Erythroblast (primary cell): ENCODE data around the gene HOXB1.

Experiments used
- DNase-seq, 2 experiments: peaks; one replicate each; lab custom pipeline; 2025; lab: John Stamatoyannopoulos, UW
- GATA1 ChIP-seq: IDR thresholded peaks from 2 replicates; pipeline ENCODE4 v1.6.1; 2011; ENCODE audit warnings: low read depth, mild to moderate bottlenecking, control low read depth, low read length, moderate library complexity
- POLR2A ChIP-seq: IDR thresholded peaks from 2 replicates; pipeline ENCODE4 v1.6.1; 2011; ENCODE audit warnings: mild to moderate bottlenecking, low read length

The HOXB1 gene

DNA sequence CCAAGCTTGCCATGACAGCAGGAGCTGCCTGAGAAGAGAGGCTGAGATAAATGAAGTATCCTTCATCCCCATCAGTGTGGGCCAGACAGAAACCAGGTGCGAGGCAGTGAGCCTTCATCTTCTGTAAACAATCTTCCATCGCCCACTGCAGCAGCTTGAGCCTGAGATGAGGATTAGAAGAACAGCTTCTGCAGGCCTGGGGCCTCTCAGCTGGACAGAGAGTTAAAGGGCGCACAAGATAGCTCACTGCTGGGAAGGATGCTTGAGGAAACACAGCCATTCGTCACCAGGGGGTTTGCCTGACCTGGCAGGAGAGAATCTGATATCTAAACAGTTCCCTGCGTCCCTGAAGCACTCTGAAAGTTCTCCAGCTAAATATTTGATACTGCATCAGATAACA lies 27.1 kb downstream of the HOXB1 start:
- DNase-seq: no peak
- no peak for TF ChIP-seq GATA1
- no peak for TF ChIP-seq POLR2A

DNA sequence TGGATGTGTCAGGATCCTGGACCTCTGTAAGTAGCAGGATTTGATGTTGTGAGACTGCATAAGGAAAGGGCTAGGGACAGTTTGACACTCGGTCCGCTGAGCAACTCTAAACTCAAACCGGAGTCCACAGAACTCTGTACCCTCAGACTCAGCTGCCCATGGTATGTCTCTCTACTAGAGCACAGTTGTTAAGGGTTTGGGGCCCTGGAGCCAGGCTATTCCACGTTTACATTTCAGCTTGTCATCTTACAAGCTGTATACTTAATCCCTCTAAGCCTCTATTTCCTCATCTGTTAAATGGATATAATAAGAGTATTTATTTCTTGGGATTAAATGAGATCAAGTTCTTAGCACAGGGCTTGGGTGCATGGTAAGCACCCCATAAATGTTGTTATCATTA lies 27.9 kb downstream of the HOXB1 start:
- TF ChIP-seq GATA1 (no peak), POLR2A (no peak)
- DNase-seq: no peak

DNA sequence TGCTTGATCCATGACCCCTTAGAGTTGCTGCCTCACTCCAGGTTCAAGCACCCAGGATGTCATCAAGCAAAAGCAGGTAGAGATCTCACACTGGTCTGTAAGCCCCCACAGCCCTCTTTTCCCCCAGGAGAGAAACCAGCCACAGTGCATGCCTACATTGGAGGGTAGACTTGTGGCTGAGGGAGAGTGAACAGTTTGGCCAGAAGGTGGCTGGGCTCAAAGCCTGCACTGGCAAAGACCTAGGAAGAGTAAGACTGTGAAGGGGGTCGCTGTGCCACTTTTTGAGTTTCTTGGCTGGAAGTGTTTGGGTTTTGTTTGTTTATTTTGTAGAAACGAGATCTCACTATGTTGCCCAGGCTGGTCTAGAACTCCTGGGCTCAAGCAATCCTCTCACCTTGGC lies 28.5 kb downstream of the HOXB1 start:
- TF ChIP-seq GATA1: no peak
- DNase-seq: no peak

DNA sequence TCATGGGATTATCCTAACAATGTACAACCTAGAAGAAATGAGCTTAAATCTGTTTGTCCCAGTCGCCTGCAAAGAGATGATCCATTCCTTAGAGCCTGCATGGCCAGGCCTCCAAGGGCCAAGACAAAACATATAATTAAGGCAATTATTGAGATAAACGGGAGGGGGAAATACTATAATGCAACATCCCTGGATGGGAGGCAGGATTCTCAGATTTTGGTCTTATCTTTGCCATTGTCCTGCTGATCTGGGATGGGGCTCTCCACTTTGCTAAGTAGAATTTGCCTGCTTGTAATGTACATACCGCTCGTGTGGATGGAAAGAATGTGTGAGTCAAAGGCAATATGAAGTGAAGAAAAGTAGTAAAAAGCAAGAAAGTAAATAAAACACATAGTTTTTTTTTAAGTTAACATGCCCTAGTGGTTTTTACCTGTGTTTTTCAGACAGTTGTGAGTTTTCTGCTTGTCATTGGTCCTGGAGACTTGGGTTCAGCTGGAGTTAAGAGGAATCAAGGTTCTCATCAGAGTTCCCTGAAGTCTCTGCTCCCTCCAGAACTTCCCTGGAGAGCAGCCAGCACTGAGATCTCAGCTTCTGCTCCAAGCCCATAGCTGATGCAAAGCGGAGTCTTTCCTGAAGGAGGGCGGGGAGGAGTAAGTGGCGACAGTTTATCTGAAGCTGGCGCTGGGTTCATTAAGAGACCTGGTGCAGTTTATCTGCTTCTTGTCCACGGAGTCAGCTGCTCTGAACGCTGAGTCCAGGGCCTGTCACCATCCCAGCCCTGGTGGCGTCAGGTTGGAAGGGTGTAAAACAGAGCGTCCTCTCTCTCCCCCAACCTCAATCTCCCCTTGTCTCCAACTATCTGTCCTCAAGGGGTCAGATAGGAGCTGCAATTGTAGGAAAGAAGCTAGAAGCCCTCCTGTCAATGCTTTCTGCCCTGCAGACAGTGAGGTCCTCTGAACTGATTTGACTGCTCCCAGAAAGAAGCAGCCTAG lies 30.1 kb downstream of the HOXB1 start:
- no peak for TF ChIP-seq POLR2A
- DNase-seq: peak; percentile 22 to 29

DNA sequence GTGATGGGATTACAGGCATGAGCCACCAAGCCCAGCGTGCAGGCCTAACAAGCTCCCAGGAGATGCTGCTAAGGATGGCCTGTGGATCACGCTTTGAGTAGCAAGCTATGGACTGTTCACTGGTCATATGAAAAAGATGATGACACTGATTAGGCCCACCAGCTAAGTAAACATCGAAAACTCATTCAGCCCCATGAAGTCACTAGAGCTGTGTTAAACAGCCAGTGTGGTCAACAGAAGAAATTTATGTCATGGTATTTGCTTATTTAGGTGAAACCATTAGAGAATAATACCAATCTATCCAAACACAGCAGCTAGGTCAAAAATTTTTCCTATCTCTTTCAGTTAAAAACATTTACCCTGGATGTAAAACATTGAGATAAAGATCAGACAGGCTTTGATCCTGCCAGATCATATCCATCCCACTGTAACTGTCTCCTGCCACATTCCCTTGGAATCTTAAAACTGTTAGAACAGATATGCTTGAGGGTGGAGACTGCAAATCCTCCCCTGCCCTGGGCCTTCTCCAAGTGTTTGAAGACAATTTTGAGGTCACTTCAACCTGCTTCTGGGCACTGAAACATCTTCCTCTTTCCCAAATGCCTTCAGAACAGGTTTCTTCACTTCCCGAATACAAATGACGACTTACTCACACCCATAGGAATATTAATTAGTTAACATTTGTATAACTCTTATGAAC lies 30.9 kb downstream of the HOXB1 start:
- no peak for TF ChIP-seq GATA1
- no peak for DNase-seq

DNA sequence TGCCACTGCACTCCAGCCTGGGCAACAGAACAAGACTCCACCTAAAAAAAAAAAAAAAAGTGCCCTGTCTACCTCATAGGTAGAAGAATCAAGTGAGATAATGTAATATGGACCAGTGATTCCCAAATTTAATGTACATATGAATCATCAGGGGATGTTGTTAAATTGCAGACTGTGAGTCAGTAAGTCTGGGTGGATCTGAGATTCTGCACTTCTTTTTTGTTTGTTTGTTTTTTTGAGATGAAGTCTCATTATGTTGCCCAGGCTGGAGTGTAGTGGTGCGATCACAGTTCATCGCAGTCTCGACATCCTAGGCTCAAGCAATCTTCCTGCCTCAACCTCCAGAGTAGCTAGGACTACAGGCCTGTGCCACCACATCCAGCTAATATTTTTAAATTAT lies 31.6 kb downstream of the HOXB1 start:
- TF ChIP-seq GATA1: no peak
- TF ChIP-seq POLR2A: no peak
- no peak for DNase-seq

DNA sequence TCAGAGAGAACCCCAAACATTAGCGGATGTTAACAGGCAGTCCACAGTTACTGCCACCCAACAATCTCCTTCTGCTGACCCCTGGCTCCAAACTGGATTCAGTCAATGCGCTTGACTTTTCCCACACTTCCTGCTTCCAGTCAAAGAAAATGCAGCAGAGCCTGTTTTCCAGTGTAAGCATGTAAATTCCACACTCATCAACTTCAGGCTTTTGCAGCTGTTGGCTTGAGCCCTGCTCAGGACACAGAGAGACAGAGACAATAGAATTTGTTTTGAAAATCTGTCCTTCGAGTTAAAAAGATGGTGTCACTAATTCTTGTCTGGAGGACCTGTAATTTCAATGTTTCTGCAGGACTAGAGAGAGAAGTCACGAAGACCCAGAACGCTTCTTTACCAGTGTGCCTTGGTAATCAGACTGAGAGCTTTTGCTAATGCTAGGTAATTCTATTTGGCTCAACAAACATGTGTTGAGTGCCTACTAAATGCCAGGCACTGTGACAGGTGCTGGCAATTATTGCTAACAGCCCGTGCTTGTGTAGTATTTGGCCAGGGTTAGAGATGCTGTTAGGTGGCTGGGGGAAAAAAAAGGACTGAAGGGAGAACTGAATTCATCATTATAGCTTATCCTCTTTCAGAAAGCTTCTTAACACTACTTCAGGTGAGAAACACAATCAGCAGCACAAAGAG lies 32.5 kb downstream of the HOXB1 start:
- DNase-seq: no peak
- no peak for TF ChIP-seq GATA1
- no peak for TF ChIP-seq POLR2A

DNA sequence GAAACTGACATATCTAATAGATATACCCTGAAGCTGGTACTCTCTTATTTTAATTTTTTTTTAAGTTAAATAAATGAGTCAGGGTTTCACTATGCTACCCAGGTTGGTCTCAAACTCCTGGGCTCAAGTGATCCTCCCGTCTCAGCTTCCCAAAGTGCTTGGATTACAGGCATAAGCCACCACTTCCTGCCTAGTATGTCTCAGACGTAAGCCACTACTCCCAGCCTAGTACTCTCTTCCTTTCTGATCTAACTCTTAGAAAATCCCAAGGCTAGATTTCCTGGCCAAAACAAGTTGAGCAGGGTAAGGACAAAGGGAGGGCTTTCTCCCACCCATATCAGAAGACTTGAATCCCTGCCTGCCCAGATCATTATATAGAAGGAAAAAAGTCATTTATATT lies 33.7 kb downstream of the HOXB1 start:
- no peak for DNase-seq
- TF ChIP-seq GATA1 (no peak), POLR2A (no peak)

DNA sequence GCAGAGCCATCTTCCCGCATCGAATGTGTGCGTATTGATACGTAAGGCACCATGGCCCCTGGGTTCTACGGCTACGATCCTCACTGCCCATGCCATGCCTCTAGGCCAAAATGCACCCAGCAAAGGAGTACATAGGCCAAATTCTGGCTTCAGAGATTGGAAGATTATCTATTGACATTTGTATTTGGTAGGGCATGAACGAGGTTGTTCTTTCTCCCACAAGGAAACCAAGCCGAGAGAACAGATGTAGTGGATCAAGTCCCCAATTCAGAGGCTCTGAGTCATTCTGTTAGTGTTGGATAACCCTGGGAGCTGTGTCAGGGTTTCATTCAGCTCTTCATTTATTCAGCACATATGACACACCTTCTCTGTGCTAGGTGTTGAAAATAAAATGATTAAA lies 36.5 kb downstream of the HOXB1 start:
- TF ChIP-seq POLR2A (no peak), GATA1 (no peak)
- DNase-seq: no peak

DNA sequence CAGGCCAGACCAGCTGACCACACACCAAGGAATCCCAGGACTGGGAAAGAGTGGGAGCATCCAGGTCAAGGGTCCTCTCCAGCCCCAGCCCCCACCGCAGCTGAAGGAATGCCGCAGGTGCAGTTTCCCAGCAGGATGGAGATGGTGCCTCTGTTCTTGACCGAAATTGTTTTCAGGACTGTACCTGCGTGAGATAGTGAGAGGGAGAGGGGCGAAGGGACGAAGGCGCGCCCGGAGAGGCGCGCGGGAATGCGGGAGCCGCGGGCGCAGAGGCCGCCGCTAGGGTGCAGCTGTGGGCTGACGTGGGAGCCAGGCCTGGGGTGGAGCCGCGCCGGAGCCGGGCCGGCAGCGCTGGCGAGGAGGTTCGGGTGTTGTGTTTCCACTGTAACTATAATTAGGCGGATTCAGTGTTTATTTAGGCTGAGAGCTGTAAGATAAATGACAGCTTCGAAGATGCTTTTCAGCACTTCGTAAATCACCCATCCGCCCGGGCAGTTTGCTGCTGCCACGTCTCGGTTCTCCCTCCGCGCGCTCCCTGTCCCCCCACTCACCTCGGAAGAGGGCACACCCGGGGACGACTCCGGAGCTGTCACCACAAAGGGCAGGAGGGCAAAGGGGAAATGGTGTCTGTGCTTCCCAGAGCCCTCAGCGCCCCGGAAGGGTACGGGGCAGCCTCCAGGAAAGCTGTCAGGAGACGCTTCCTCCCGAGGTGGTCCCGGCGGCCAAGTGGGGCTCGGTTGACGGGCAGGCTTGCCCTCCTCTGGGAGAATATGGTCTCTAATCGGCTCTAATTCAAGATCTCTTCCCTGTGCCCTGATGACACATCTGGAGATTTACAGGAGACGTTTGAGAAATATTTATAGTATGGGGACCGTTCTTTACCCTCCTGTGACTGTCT lies 38.2 kb downstream of the HOXB1 start:
- TF ChIP-seq GATA1: no peak
- peak; percentile 59 for TF ChIP-seq POLR2A
- peak; percentile 77 to 85 for DNase-seq

DNA sequence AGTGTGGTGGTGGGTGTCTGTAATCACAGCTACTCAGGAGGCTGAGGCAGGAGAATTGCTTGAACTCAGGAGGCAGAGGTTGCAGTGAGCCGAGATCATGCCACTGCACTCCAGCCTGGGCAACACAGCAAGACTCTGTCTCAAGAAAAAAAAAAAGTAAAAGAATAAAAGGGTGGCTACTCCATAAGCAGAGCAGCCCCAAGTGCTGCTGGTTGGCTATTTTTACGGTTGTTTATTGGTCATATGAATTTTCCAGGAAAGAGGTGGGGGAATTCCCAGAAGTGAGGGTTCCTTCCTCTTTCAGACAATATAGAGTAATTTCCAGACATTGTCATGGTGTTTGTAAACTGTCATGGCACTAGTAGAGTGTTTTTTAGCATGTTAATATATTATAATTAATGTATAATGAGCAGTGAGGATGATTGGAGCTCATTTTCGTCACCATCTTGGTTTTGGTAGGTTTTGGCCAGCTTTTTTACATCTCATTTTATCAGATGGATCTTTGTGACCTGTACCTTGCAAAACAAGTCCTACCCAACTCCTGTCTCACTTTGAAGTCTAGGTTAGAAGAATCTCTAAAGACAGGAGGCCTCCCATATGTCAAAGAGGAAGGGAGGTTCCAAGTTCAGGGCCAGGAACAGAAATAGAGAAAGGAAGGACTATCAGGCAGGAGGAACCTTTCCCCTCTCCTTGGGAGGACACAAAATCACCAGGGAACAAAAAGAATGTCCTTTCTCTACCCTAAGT lies 39.1 kb downstream of the HOXB1 start:
- TF ChIP-seq POLR2A (no peak), GATA1 (no peak)
- DNase-seq: peak; percentile 51 to 54

DNA sequence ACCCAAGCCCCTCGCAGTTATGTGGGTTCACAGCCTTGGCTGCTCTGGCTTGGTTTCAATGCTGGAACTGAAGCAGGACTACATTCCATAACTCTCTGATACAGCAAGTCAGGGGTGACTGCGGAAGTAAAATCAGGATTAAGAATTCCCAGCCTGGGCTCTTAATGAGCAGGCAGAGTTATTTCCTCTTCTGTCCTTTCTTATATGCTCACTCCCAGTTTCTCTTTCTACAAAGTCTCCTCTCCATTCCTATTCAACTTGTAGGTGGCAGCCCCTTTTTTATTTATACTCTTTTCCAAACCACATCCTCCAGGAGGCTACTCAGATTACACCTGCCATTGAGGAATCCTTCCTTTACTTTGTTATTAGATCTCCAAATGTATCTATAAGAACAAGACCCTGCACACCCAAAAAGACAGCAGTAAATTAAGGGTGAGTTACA lies 40.3 kb downstream of the HOXB1 start:
- DNase-seq: no peak
- TF ChIP-seq POLR2A (no peak), GATA1 (no peak)
